HG02798 (cell line): Measurements from ENCODE around the gene EEF1B2.
"Not testable (repeated sequence)": the region's sequence is repeated elsewhere in the genome, so short reads cannot be mapped to it uniquely, and the experiment has no call there.

Experiments used
- ATAC-seq: cut with Tn5 transposase; IDR thresholded peaks from one replicate; pipeline ENCODE4 v1.9.1; 2021; ENCODE audit warnings: mild to moderate bottlenecking; ENCODE audit not compliant: unreplicated experiment, poor library complexity

EEF1B2 gene

GRCh38 chr2:206163251-206163880 is 3.7 kb downstream of the EEF1B2 start:
- no peak for ATAC-seq

- no peak for ATAC-seq
These were observed 4.7 kb downstream of the EEF1B2 start for GRCh38 chr2:206164261-206164862.

GRCh38 chr2:206168230-206168629 is 8.5 kb downstream of the EEF1B2 start:
- not testable (repeated sequence) for ATAC-seq

DNA sequence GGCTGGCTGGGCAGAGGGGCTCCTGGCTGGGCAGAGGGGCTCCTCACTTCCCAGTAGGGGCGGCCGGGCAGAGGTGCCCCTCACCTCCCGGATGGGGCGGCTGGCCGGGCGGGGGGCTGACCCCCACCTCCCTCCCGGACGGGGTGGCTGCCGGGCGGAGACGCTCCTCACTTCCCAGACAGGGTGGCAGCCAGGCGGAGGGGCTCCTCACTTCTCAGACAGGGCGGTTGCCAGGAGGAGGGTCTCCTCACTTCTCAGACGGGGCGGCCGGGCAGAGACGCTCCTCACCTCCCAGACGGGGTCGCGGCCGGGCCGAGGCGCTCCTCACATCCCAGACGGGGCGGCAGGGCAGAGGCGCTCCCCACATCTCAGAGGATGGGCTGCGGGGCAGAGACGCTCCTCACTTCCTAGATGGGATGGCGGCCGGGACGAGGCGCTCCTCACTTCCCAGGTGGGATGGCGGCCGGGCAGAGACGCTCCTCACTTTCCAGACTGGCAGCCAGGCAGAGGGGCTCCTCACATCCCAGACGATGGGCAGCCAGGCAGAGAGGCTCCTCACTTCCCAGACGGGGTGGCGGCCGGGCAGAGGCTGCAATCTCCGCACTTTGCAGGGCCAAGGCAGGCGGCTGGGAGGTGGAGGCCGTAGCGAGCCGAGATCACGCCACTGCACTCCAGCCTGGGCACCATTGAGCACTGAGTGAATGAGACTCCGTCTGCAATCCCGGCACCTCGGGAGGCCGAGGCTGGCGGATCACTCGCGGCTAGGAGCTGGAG is 12.1 kb downstream of the EEF1B2 start:
- ATAC-seq, result not testable (repeated sequence)

DNA sequence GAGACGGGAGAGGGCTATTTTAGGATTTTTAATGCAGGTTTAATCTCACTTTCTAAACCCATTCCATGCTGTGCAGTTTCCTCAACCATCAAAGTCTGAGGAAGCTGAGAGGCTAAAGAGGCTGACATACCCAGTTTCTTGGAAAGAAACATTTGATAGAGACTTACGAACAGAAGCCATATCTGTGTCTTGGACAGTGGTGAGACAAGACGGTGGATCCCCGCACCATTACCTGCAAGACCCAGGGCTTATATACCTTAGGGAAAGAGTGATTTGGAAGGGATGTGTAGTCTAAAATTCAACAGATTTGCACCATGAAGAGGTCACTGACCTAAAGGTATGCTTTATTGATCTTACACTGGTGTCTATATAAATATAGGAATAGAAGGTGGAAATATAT is 13.5 kb downstream of the EEF1B2 start:
- ATAC-seq, result no peak

DNA sequence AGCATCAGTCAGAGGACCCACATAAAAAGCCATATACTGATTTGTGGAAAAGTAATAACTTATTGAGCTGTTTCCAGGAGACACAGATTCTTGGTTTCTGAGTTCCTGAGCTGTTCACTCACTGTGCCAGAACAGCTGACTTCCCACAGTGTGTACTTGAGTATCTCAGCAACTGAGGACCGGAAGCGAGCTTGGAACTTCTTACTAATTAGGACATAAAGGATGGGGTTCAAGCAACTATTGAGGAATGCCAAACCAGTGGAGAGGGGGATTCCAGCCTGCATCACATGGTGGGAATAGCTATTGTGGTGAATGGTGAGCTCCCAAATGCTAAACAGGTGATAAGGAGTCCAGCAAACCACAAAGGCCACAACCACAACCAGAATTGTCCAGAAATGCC is 16.4 kb downstream of the EEF1B2 start:
- ATAC-seq, result no peak

DNA sequence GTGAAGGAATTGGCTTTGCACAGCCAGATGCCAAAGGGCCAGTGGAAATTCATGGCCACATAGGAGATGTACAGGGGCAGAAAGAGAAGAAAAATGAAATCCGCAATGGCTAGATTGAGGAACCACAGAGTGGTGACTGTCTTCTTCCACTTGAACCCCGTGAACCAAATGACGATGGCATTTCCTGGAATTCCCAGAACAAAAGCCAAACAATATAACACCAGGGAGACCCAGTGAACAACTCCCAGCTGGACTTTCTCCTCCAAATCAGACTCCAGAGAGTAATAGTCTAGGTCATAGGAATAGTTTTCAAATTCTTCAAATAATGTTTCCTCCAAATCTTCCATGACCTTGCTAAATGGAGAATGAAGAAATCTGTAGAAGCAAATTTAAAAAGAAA is 17.2 kb downstream of the EEF1B2 start:
- no peak for ATAC-seq

GRCh38 chr2:206181526-206181925 is 21.8 kb downstream of the EEF1B2 start:
- ATAC-seq, result not testable (repeated sequence)

DNA sequence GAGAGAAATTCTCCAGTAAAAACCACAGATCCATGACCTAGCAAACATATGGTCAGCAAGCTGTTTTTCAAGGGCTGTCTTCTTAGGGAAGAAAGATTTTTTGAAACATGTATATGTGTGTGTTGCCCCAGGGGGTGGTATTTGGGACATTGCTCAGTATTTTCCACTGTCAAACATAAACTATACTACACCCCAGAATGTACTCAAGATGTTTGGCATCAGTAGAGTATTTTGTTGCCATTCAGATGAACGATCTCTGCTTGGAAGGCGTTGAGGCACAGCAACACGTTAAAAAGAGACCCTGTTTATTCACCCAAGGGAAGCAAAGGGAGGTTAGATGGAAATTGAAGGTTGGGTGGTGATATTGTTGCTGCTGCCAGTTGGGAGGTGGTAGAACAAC is 30.0 kb downstream of the EEF1B2 start:
- no peak for ATAC-seq

DNA sequence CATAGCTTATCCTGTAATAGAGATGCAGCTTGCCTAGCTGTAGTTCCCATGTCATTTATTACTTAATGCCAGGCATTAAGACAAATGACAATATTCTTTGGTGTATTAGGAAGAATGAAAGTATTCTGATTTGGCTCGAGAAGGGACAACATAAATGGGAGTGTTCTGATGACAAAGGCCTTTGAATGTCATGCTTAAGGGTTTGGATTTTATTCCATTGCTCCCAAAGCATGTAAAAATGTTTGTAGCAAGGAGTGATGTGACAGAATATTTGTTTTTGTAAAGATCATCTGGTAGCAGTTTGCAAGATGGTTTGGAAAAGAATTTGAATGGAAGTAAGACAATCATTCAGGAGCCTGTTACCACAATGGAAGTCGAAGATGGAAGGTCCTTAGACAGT is 30.4 kb downstream of the EEF1B2 start:
- no peak for ATAC-seq

GRCh38 chr2:206190689-206191088 is 31.0 kb downstream of the EEF1B2 start:
- ATAC-seq, result no peak

- no peak for ATAC-seq
These were observed 32.5 kb downstream of the EEF1B2 start for GRCh38 chr2:206192157-206192556.

DNA sequence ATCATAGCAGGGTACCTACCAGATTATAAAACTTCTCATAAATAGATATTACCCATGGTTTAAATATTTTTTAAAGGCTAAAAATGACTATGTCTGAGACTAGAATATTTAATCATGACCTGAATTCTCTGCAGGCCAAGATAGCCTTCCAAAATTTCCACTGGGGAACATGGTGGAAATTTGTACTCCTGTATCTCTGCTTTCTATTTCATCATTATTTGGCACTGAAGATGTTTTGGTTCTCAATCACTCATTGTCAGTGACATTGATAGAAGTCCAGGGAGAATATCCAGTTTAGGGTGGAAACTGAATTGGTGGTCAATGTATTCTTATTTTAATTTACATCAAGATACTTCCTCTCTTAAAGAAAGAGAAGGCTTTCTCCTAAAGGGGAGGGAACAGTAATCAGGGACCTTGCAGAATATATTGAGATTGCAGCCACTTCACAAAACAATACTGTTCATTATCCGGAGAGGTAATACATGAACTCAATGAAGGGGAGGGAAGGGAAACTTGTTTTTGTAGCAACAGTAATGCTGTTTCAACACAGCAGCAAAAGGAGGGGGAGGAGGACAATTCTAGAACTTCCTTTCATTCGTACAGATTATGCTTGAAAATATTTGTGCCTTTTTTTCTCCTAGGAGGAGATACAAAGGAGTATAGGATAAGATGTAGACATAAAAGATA is 34.1 kb downstream of the EEF1B2 start:
- no peak for ATAC-seq

GRCh38 chr2:206198677-206199076 is 39.0 kb downstream of the EEF1B2 start:
- no peak for ATAC-seq

DNA sequence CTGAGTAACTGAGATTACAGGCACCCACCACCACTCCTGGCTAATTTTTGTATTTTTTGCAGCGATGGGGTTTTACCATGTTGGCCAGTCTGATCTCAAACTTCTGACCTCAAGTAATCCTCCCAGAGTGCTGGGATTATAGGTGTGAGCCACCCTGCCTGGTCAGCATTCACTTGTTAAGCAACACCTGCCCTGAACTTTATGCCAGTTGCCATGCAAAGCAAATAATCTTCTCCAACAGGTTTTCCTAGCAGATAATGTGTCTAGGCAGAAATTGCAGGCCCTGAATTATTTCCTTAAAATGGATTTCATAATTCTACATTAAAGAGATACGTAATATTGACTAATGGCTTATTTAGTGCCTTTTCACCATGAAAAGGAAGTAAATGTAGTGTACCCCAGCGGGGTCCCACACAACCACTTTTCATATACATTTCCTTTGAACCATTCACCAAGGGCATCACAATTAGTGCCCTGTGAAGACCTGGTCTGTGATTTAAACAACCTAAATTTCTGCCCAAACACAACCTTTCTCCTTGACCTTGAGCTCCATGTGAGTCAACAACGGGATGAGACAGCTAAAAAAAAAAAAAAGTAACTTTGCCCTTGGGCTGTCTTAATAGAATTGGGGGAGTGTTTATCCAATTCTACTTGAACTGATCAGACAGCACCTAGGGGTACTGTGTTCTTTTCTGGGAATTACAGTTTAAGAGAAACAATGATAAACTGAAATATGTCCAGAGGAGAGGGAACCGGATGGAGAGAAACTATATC is 41.6 kb downstream of the EEF1B2 start:
- ATAC-seq, result no peak

- ATAC-seq, result no peak
These were observed 42.8 kb downstream of the EEF1B2 start for GRCh38 chr2:206202446-206202845.

DNA sequence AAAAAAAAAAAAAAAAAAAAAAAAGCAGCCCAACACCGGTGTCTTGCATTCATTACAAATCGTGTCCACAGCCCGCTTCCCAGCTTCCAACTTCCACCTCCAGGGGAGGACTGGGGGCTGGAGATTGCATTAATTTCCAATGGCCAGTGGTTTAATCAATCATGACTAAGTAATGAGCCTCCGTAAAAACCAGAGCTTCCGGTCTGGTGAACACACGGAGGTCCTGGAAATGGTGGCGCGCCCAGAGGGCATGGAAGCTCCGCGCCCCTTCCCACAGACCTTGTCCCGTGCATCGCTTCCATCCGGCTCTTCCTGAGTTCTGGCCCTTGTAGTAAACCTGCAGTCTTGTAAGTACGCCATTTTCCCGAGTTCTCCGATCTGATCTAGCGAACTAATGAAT is 43.6 kb downstream of the EEF1B2 start:
- no peak for ATAC-seq

DNA sequence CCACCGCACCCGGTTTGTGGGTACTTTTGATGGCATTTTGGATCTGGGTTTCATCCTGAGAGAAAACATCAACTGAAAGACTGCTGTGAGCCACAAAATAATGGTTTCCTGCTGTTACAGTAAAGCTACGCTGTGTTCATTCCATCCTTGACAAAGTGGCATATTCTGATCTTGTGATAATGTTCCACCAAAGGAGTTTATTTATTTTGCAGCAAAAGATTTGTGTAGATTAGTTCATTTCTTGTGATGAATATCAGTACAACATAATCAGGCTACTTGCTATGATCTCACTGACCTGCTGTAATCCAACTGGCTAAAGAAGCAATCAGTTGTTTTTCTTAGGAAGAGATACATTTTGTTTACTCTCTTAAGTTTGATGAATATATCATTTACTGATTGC is 45.0 kb downstream of the EEF1B2 start:
- no peak for ATAC-seq

GRCh38 chr2:206207316-206207715 is 47.6 kb downstream of the EEF1B2 start:
- not testable (repeated sequence) for ATAC-seq

- ATAC-seq, result no peak
These were observed 49.2 kb downstream of the EEF1B2 start for GRCh38 chr2:206208900-206209299.
